HL-60 (cell line): Measurements from ENCODE around the gene AQP2.

ENCODE experiments used
- DNase-seq, 2 experiments: peaks; one replicate each; pipeline ENCODE4 v3.0.0-alpha.2; 2010 to 2020; ENCODE audit warnings: low read depth in 1 of 2, low spot score in 1 of 2
- H3K27ac ChIP-seq: fragments of 250-450 bp; sonication (Bioruptor Pico); replicated peaks from 2 replicates; pipeline ENCODE4 v1.5.1; 2020; ENCODE audit warnings: mild to moderate bottlenecking, moderate library complexity
- H3K27me3 ChIP-seq: fragments of 250-450 bp; sonication (Bioruptor Pico); 2 replicates; pipeline ENCODE4 v1.5.1; 2021; ENCODE audit warnings: mild to moderate bottlenecking, moderate library complexity; ENCODE audit not compliant: insufficient read depth, poor library complexity, severe bottlenecking
- H3K4me3 ChIP-seq: replicated peaks from 2 replicates; pipeline ENCODE4 v1.5.1; 2011; ENCODE audit warnings: mild to moderate bottlenecking, control low read depth, low read length; ENCODE audit not compliant: insufficient read depth
- GABPA ChIP-seq: IDR thresholded peaks from 2 replicates; pipeline ENCODE4 v1.6.1; 2012; ENCODE audit warnings: low read depth
- POLR2AphosphoS5 ChIP-seq: IDR thresholded peaks from 2 replicates; pipeline ENCODE4 v1.6.1; 2012; ENCODE audit warnings: low read depth
- SPI1 ChIP-seq: IDR thresholded peaks from 2 replicates; pipeline ENCODE4 v1.6.1; 2012; ENCODE audit warnings: low read depth, mild to moderate bottlenecking, borderline replicate concordance
- TF ChIP-seq, protein P1 (sequence below): IDR thresholded peaks from one replicate; pipeline ENCODE4 v1.5.1; 2011; ENCODE audit warnings: low read length, control low read depth, inconsistent platforms; ENCODE audit not compliant: insufficient read depth
- TF ChIP-seq, protein P2 (sequence below): IDR thresholded peaks from 2 replicates; pipeline ENCODE4 v1.6.1; 2012; ENCODE audit warnings: low read depth; ENCODE audit not compliant: insufficient replicate concordance

The AQP2 gene

DNA sequence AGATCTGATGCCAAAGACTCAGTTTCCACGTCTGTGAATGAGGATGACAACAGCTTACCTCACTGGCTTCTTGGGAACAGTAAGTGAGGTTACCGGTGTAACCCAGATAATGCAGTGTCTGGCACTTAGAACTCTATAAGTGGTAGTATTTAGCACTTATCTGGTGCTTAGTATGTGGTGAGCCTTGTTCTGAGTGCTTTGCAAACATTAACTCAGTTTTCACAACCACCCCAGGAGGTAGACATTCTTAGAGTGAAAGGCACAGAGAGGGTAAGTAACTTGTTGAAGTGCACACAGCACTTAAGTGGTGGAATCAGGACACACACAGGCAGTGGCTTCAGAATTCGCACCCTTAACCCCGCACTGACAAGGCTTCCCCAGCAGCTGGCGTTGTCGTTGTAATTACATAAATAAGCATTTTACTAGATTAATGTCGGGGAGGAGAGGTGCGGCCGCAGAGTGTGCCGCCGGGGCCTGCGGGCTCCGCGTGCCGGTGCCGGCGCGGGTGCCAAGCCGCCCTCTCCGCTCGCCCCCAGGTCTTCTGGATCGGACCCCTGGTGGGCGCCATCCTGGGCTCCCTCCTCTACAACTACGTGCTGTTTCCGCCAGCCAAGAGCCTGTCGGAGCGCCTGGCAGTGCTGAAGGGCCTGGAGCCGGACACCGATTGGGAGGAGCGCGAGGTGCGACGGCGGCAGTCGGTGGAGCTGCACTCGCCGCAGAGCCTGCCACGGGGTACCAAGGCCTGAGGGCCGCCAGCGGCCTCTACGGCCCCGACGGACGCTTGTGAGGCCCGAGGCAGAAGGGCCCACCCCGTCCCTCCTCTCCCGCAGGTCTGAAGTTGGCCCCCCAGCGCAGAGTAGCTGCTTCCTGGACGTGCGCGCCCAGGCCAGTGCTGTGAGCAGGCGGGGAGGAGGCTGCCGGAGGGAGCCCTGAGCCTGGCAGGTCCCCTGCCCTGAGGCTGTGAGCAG, 4.6 kb downstream of the AQP2 start:
- TF ChIP-seq GABPA = no peak
- TF ChIP-seq, protein P1, sequence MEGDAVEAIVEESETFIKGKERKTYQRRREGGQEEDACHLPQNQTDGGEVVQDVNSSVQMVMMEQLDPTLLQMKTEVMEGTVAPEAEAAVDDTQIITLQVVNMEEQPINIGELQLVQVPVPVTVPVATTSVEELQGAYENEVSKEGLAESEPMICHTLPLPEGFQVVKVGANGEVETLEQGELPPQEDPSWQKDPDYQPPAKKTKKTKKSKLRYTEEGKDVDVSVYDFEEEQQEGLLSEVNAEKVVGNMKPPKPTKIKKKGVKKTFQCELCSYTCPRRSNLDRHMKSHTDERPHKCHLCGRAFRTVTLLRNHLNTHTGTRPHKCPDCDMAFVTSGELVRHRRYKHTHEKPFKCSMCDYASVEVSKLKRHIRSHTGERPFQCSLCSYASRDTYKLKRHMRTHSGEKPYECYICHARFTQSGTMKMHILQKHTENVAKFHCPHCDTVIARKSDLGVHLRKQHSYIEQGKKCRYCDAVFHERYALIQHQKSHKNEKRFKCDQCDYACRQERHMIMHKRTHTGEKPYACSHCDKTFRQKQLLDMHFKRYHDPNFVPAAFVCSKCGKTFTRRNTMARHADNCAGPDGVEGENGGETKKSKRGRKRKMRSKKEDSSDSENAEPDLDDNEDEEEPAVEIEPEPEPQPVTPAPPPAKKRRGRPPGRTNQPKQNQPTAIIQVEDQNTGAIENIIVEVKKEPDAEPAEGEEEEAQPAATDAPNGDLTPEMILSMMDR = no peak
- TF ChIP-seq, protein P2, sequence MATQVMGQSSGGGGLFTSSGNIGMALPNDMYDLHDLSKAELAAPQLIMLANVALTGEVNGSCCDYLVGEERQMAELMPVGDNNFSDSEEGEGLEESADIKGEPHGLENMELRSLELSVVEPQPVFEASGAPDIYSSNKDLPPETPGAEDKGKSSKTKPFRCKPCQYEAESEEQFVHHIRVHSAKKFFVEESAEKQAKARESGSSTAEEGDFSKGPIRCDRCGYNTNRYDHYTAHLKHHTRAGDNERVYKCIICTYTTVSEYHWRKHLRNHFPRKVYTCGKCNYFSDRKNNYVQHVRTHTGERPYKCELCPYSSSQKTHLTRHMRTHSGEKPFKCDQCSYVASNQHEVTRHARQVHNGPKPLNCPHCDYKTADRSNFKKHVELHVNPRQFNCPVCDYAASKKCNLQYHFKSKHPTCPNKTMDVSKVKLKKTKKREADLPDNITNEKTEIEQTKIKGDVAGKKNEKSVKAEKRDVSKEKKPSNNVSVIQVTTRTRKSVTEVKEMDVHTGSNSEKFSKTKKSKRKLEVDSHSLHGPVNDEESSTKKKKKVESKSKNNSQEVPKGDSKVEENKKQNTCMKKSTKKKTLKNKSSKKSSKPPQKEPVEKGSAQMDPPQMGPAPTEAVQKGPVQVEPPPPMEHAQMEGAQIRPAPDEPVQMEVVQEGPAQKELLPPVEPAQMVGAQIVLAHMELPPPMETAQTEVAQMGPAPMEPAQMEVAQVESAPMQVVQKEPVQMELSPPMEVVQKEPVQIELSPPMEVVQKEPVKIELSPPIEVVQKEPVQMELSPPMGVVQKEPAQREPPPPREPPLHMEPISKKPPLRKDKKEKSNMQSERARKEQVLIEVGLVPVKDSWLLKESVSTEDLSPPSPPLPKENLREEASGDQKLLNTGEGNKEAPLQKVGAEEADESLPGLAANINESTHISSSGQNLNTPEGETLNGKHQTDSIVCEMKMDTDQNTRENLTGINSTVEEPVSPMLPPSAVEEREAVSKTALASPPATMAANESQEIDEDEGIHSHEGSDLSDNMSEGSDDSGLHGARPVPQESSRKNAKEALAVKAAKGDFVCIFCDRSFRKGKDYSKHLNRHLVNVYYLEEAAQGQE = no peak
- TF ChIP-seq SPI1 = no peak
- TF ChIP-seq POLR2AphosphoS5 = no peak
- Histone ChIP-seq H3K4me3 (no peak overlapping the region), H3K27me3 (peaks cover 56% of the 10 kb centered on the region), H3K27ac (no peak overlapping the region)
- DNase-seq = no peak

DNA sequence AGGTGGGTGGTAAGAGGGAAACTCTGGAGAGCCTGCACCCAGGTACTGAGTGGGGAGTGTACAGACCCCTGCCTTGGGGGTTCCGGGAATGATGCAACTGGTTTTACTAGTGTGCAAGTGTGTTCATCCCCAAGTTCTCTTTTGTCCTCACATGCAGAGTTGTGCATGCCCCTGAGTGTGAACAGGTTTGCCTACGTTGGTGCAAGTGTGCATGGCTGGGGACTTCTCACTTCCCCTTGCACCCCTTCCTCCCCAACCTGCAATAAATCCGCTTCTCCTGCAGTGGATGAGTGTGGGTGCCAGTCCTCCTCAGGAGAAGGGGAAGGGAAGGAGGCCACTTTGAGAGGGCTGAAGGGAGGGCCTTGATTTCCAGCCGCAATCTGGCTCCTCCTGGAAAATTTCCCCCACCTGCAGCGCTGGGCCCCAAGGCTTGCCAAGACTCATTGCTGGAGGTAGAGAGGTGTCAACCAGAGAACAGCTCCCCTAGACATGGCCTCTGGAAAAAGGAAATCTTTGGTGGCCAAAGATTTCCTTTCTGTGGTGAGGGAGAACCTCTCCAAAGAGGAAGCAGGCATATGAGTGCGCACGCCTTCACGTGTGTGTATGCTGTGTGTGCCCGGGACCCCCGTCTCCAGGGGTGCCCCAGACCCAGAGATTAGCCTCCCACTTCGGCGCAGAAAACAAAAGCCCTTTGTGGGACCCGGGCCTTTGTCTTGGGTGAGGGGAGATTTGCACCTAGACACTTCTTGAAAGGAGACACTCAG, 5.5 kb downstream of the AQP2 start:
- H3K4me3 ChIP-seq = no peak overlapping the region
- peak; percentile 31 to 58 for DNase-seq
- H3K27ac ChIP-seq = no peak overlapping the region
- TF ChIP-seq, protein P1 = no peak
- TF ChIP-seq POLR2AphosphoS5 (peak; percentile 49), GABPA (no peak), SPI1 (peak; percentile 33; the same call in 1 of the 2 replicates)
- TF ChIP-seq, protein P2 = no peak
- H3K27me3 ChIP-seq = peaks cover 64% of the 10 kb centered on the region

DNA sequence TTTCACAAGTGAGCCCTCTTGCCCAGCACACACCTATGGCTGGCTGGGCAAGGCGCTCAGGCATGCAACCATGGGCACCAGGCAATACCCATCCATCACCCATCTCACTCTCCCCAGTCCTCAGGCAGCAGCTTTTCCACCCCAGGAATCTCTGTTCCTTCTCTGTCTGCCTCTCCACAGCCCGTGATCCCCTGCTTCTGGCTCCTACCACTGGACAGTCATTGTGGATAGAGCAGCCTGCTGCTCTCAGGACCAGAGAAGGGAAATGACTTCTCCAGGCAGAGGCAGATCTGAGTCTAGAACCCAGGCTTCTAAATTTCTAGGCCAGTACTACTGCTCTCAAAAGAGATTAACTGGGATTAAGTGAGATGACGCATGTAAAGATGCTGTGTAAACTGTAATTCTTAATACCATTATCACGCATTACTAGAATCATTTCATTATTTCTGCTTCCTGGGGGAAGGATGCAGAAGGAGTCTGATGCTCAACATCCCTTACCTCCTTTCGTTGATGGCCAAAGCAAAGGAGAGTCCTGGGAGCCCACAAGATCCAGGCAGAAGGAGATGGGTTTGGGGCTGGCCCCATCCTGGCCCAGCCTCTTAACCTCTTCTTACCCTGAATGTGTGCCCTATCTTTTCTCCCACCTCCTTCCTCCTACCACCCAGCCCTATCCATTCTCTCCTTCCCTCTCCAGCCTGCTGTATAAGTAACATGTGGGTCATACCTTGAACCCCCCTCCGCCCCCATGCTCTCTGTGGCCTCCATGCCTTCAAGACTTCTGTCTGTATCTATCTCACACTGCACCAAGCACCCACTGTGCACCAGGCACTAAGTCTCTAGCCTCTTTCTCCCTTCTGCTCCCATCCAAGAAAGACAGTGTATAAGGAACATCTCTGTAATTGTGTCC, 6.4 kb downstream of the AQP2 start:
- DNase-seq = no peak
- H3K4me3 ChIP-seq = no peak overlapping the region
- H3K27ac ChIP-seq = no peak overlapping the region
- peaks cover 67% of the 10 kb centered on the region for H3K27me3 ChIP-seq
- TF ChIP-seq SPI1 (no peak), POLR2AphosphoS5 (no peak), GABPA (no peak)
- TF ChIP-seq, protein P2 = no peak
- TF ChIP-seq, protein P1 = no peak
